GM12878 (cell line): ENCODE results near the gene CNTNAP2. TPM values are rescaled to one million over a fixed set of nuclear protein-coding genes. Genes with fewer than 3 reads are reported as not detected.

Experiments
- ATAC-seq: fragments of 200-7000 bp; cut with Tn5 transposase; 3 replicates; pipeline ENCODE4 v1.9.1; 2020; ENCODE audit warnings: mild to moderate bottlenecking, moderate library complexity
- BruUV-seq: library from RNA; stranded (reverse); fragments of 400-500 nt; replicated peaks from 2 replicates; lab custom pipeline; 2021; lab: Mats Ljungman, UMichigan
- CTCF ChIA-PET: fragments of 300-600 bp; sonication (Branson Sonifier 250); formaldehyde crosslinking; extraction: SDS; loops from one replicate; lab custom pipeline; 2021; ENCODE audit warnings: inconsistent platforms; lab: Yijun Ruan, JAX
- POLR2A ChIA-PET: fragments of 350-600 bp; formaldehyde crosslinking; extraction: SDS; loops from one replicate; lab custom pipeline; 2021; ENCODE audit warnings: inconsistent platforms; lab: Charles Lee
- RAD21 ChIA-PET: fragments of 300-600 bp; sonication (Branson Sonifier 250); formaldehyde crosslinking; loops from one replicate; lab custom pipeline; 2023; ENCODE audit warnings: antibody characterized with exemption; ENCODE audit not compliant: unreplicated experiment; lab: Charles Lee
- SMC1A ChIA-PET: fragments of 300-600 bp; sonication (Branson Sonifier 250); formaldehyde crosslinking; loops from one replicate; lab custom pipeline; 2023; ENCODE audit not compliant: unreplicated experiment, uncharacterized antibody; lab: Charles Lee
- DNase-seq: peaks from one replicate; pipeline ENCODE4 v3.0.0-alpha.2; 2011; ENCODE audit warnings: low read depth, low spot score
- FAIRE-seq: peaks from 3 replicates; lab custom pipeline; 2011; peaks lifted over from hg19 to GRCh38; lab: Jason Lieb, UNC
- H2AFZ ChIP-seq: 2 replicates; pipeline ENCODE4 v1.6.0; 2011; ENCODE audit warnings: low read depth, low read length, control low read depth; ENCODE audit not compliant: control insufficient read depth
- H3K27ac ChIP-seq: 2 replicates; pipeline ENCODE4 v1.5.1; 2011; ENCODE audit warnings: control low read depth; ENCODE audit not compliant: control insufficient read depth, insufficient read depth
- H3K27me3 ChIP-seq, 2 experiments: replicated peaks in 1 of 2; 2 replicates each; pipeline versions ENCODE4 v1.6.0 to v1.6.1; 2011; ENCODE audit warnings: low read length in 1 of 2; ENCODE audit not compliant: control insufficient read depth in 2 of 2, insufficient read depth in 2 of 2
- H3K36me3 ChIP-seq, 2 experiments: 2 replicates each; pipeline ENCODE4 v1.5.1; 2011; ENCODE audit warnings: low read length in 1 of 2; ENCODE audit not compliant: control insufficient read depth in 2 of 2, insufficient read depth in 2 of 2
- H3K4me1 ChIP-seq: 2 replicates; pipeline ENCODE4 v1.6.1; 2011; ENCODE audit warnings: mild to moderate bottlenecking, low read length, moderate library complexity, mixed read lengths; ENCODE audit not compliant: control insufficient read depth, insufficient read depth
- H3K4me2 ChIP-seq: 2 replicates; pipeline ENCODE4 v1.6.0; 2011; ENCODE audit warnings: control low read depth; ENCODE audit not compliant: control insufficient read depth, insufficient read depth
- H3K4me3 ChIP-seq: fragments of 200-600 bp; sonication (generic); 2 replicates; pipeline ENCODE4 v1.5.1; 2016
- H3K79me2 ChIP-seq: 2 replicates; pipeline ENCODE4 v1.6.0; 2011; ENCODE audit warnings: low read length; ENCODE audit not compliant: control insufficient read depth, insufficient read depth
- H3K9ac ChIP-seq: 2 replicates; pipeline ENCODE4 v1.8.0; 2011; ENCODE audit warnings: low read length, control low read depth, mixed read lengths; ENCODE audit not compliant: control insufficient read depth, insufficient read depth
- H3K9me3 ChIP-seq: replicated peaks from 3 replicates; pipeline ENCODE4 v1.5.1; 2011; ENCODE audit warnings: mild to moderate bottlenecking, low read length; ENCODE audit not compliant: control insufficient read depth, insufficient read depth
- H4K20me1 ChIP-seq: 2 replicates; pipeline ENCODE4 v1.6.0; 2011; ENCODE audit not compliant: control insufficient read depth, insufficient read depth
- ATF3 ChIP-seq: IDR thresholded peaks from 2 replicates; pipeline ENCODE4 v1.6.1; 2011; ENCODE audit warnings: low read depth, mild to moderate bottlenecking, low read length, moderate library complexity, borderline replicate concordance; ENCODE audit errors: extremely low read depth
- BCL3 ChIP-seq: IDR thresholded peaks from 2 replicates; pipeline ENCODE4 v1.6.1; 2011; ENCODE audit warnings: borderline replicate concordance, low read depth, mild to moderate bottlenecking, moderate library complexity, low read length; ENCODE audit not compliant: insufficient read depth, poor library complexity, severe bottlenecking
- CREB1 ChIP-seq: IDR thresholded peaks from 2 replicates; pipeline ENCODE4 v1.6.1; 2012; ENCODE audit warnings: low read depth, mild to moderate bottlenecking, inconsistent platforms
- E2F4 ChIP-seq: IDR thresholded peaks from 2 replicates; pipeline ENCODE4 v1.6.1; 2012; ENCODE audit warnings: low read depth, low read length, improper control_type of control experiment
- E4F1 ChIP-seq: fragments of 450-650 bp; IDR thresholded peaks from 2 replicates; pipeline ENCODE4 v1.6.1; 2018; ENCODE audit warnings: borderline replicate concordance, mild to moderate bottlenecking; ENCODE audit not compliant: partially characterized antibody
- FOXM1 ChIP-seq: IDR thresholded peaks from 2 replicates; pipeline ENCODE4 v1.6.1; 2012; ENCODE audit warnings: low read depth, mild to moderate bottlenecking, inconsistent platforms, low read length, moderate library complexity
- MLLT1 ChIP-seq: fragments of 450-650 bp; IDR thresholded peaks from 2 replicates; pipeline ENCODE4 v1.6.1; 2016; ENCODE audit warnings: mild to moderate bottlenecking
- MXI1 ChIP-seq: fragments of 150-350 bp; IDR thresholded peaks from 2 replicates; pipeline ENCODE4 v1.6.1; 2011; ENCODE audit warnings: low read depth, mild to moderate bottlenecking, inconsistent platforms, low read length, improper control_type of control experiment
- POLR2AphosphoS5 ChIP-seq: IDR thresholded peaks from 2 replicates; pipeline ENCODE4 v1.6.1; 2011; ENCODE audit warnings: mild to moderate bottlenecking, low read length, inconsistent platforms
- TCF7 ChIP-seq: IDR thresholded peaks from 2 replicates; pipeline ENCODE4 v1.6.1; 2014; ENCODE audit warnings: antibody characterized with exemption, borderline replicate concordance
- ZNF24 ChIP-seq: fragments of 450-650 bp; IDR thresholded peaks from 2 replicates; pipeline ENCODE4 v1.6.1; 2017; ENCODE audit warnings: antibody characterized with exemption, mild to moderate bottlenecking
- WGBS: methylation state at CpG from one replicate; pipeline ENCODE4 v1.1.6; 2016; ENCODE audit warnings: low lambda C conversion rate; ENCODE audit not compliant: insufficient replicate concordance, insufficient coverage; ENCODE audit errors: missing lambda C conversion rate; 5-methylcytosine and 5-hydroxymethylcytosine counted together
- in situ Hi-C: fragments of 300-500 bp; cut with MboI; formaldehyde crosslinking; loops from 9 replicates; pipeline ENCODE4 v1.14.3; 2018; ENCODE audit warnings: mixed read lengths
- intact Hi-C: fragments of 100-400 bp; cut with micrococcal nuclease; formaldehyde crosslinking; loops from one replicate; pipeline ENCODE4 v1.14.2; 2022; ENCODE audit not compliant: unreplicated experiment
- polyA plus RNA-seq, 11 experiments: library from polyadenylated mRNA; depleted of rRNA in 4 of 11; unstranded in 6 of 11; stranded (reverse) in 5 of 11; fragments of >200 nt; fragmentation: Nextera tagmentation in 4 of 11; fragmentation: Illumina TruSeq in 1 of 11; extraction: Ambion mirVana in 4 of 11; extraction: Trizol in 1 of 11; gene quantifications; 1 replicate in 1 of 11; 2 replicates in 10 of 11; pipeline versions ENCODE4 v1.2.1 to v1.2.3, GENCODE V29; 2011 to 2016; ENCODE audit warnings: inconsistent platforms in 2 of 11, missing spikeins in 2 of 11, low read depth in 1 of 11
- total RNA-seq, 4 experiments: library from RNA; depleted of rRNA in 3 of 4; stranded (reverse); fragments of >200 nt in 3 of 4; fragmentation: Illumina TruSeq in 1 of 4; extraction: Trizol in 1 of 4; gene quantifications; 2 replicates each; pipeline versions ENCODE4 v1.2.1 to v1.2.3, GENCODE V29; 2013 to 2021

Gene CNTNAP2
- total and polyA plus RNA-seq, 10 of the 15 experiments (the other 5 are each of a cell fraction or from before 2014, with no cell fraction given) = 0.03 to 0.08 (median 0.03) TPM; not detected in 7

GRCh38 chr7:147249956-147250355, 1133.4 kb downstream of the CNTNAP2 start (continued):
- no peak for TF ChIP-seq POLR2AphosphoS5
- no peak for TF ChIP-seq ZNF24
- no peak for TF ChIP-seq ATF3
- no peak for TF ChIP-seq FOXM1
- TF ChIP-seq CREB1 = no peak
- no peak for TF ChIP-seq E4F1
- no peak for TF ChIP-seq MLLT1

GRCh38 chr7:147251751-147252325, 1135.2 kb downstream of the CNTNAP2 start:
- ChIA-PET SMC1A (no interaction called here), POLR2A (no interaction called here), RAD21 (no interaction called here), CTCF (no interaction called here)
- TF ChIP-seq TCF7 = no peak
- TF ChIP-seq E2F4 = no peak
- no peak for TF ChIP-seq BCL3
- no peak for TF ChIP-seq MXI1
- in situ Hi-C loops (no loop called here), intact Hi-C loops (no loop called here)
- WGBS = 0% methylated on average over 1 of the region's 1 CpG
- no peak overlapping the region for H2AFZ ChIP-seq
- no peak overlapping the region for H3K9ac ChIP-seq
- no peaks in the 10 kb centered on the region for H4K20me1 ChIP-seq
- H3K27ac ChIP-seq = no peak overlapping the region
- H3K79me2 ChIP-seq = no peaks in the 10 kb centered on the region
- no peak for FAIRE-seq
- H3K4me2 ChIP-seq = no peak overlapping the region
- DNase-seq = no peak
- H3K4me3 ChIP-seq = no peak overlapping the region
- H3K4me1 ChIP-seq = no peaks in the 10 kb centered on the region
- no TSS peak for BruUV-seq
- ATAC-seq = no peak
- no peaks in the 10 kb centered on the region for H3K27me3 ChIP-seq
- H3K9me3 ChIP-seq = no peaks in the 10 kb centered on the region
- H3K36me3 ChIP-seq = no peaks in the 10 kb centered on the region
